ENCODE data around the gene PIEZO2. TPM values are rescaled to one million over a fixed set of nuclear protein-coding genes. Genes with fewer than 3 reads are reported as not detected.

PIEZO2 gene
- total RNA-seq, 1 experiment from 2014 or later, result 0.11 TPM

DNA sequence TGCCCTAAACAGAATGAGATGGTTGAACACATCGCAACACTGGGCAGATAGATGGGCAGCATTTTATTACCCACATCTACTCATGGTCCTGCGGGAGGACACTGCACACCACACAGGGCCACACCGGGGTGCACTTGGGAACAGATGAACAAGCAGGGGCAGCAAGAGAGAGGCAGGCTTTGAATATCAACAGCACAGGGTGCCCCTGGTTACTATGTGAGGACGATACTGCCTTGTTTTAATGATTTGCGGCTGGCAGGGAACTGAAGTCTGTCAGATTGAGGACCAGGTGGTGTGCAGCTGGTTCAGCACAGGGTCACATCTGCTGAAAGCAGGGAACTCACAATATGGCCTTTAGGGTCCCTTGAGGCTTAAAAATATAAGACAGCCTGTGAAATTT, 195.7 kb downstream of the PIEZO2 start:
- H3K27me3 ChIP-seq (replicated peaks; ENCODE audit: control insufficient read depth, insufficient read depth, low read length), result no peaks in the 10 kb centered on the region
- no peaks in the 10 kb centered on the region for H3K4me1 ChIP-seq
- H3K27ac Mint-ChIP-seq (ENCODE audit: unreplicated experiment), result no peak overlapping the region
- TF ChIP-seq, protein P1, sequence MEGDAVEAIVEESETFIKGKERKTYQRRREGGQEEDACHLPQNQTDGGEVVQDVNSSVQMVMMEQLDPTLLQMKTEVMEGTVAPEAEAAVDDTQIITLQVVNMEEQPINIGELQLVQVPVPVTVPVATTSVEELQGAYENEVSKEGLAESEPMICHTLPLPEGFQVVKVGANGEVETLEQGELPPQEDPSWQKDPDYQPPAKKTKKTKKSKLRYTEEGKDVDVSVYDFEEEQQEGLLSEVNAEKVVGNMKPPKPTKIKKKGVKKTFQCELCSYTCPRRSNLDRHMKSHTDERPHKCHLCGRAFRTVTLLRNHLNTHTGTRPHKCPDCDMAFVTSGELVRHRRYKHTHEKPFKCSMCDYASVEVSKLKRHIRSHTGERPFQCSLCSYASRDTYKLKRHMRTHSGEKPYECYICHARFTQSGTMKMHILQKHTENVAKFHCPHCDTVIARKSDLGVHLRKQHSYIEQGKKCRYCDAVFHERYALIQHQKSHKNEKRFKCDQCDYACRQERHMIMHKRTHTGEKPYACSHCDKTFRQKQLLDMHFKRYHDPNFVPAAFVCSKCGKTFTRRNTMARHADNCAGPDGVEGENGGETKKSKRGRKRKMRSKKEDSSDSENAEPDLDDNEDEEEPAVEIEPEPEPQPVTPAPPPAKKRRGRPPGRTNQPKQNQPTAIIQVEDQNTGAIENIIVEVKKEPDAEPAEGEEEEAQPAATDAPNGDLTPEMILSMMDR (IDR thresholded peaks at IDR 0.05; ENCODE audit: insufficient read depth in 1 of 2, low read depth in 1 of 2, low read length in 1 of 2, severe bottlenecking in 1 of 2, unreplicated experiment in 1 of 2), result no peak
- H3K36me3 Mint-ChIP-seq (ENCODE audit: insufficient read depth, unreplicated experiment), result no peaks in the 10 kb centered on the region
- H3K4me3 Mint-ChIP-seq (ENCODE audit: unreplicated experiment), result no peak overlapping the region
- no peak overlapping the region for H3K4me3 ChIP-seq (ENCODE audit: low read depth, low read length)
- no peaks in the 10 kb centered on the region for H3K36me3 ChIP-seq (ENCODE audit: control insufficient read depth, insufficient read depth, low read length)
- H3K4me1 Mint-ChIP-seq (ENCODE audit: low read depth, unreplicated experiment), result no peaks in the 10 kb centered on the region
- ChIA-PET POLR2A (no interaction called here), CTCF (no interaction called here)
- H3K9me3 Mint-ChIP-seq (ENCODE audit: unreplicated experiment), result no peaks in the 10 kb centered on the region
- H3K27me3 Mint-ChIP-seq (ENCODE audit: insufficient read depth, unreplicated experiment), result peaks cover 3% of the 10 kb centered on the region
- DNase-seq, result no peak
- BruUV-seq (replicated peaks), result no TSS peak
- intact Hi-C loops (cut with micrococcal nuclease; ENCODE audit: unreplicated experiment), result loop anchor here (5.0 kb wide), 1 partner anchor 51 kb away; no protein-coding TSS in a partner anchor
- H3K9me3 ChIP-seq, result no peaks in the 10 kb centered on the region

DNA sequence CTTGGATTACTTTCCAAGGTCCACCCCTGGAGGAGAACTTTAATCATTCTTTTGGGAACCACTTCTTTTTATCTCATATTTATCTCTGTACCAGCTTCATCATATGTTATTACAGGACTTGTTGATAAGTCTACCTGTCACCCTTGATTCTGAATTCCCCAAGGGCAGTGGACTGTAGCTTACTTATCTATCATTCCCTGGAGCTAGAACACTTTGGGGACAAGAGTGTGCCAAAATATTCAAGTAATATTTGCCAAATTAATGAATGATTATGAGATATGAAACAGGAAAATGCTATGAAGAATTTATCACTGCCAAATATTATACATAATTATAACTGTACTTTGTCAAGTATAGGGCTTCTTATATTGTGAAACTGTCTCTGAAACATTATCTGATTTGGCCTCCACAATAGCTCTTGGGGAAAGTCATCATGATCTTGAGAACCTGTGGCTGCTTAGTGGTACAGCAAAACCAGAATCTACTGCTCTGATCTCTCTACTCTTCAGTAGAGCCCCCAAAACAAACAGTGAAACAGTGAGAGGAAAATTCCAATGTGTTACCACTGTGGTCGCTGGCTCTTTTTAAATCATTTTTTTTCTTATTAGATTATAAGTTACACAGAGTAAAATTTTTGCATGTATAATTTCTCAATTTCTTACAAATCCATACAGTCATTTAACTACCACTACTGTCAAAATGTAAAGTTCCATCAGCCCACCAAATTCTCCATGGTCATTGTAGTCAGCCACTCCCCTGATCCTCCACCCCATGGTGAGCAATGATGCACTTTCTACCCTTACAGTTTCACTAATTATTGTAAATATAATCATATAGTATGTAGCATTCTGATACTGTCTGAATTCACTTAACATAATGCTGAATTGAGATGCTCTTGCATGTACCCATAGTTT, 197.5 kb downstream of the PIEZO2 start:
- DNase-seq, result no peak
- Mint-ChIP-seq H3K27me3 (ENCODE audit: insufficient read depth, unreplicated experiment) (peaks cover 3% of the 10 kb centered on the region), H3K4me1 (ENCODE audit: low read depth, unreplicated experiment) (no peaks in the 10 kb centered on the region), H3K9me3 (ENCODE audit: unreplicated experiment) (no peaks in the 10 kb centered on the region), H3K36me3 (ENCODE audit: insufficient read depth, unreplicated experiment) (no peaks in the 10 kb centered on the region), H3K4me3 (ENCODE audit: unreplicated experiment) (no peak overlapping the region), H3K27ac (ENCODE audit: unreplicated experiment) (no peak overlapping the region)
- ChIA-PET POLR2A (no interaction called here), CTCF (no interaction called here)
- Histone ChIP-seq H3K27me3 (replicated peaks; ENCODE audit: control insufficient read depth, insufficient read depth, low read length) (no peaks in the 10 kb centered on the region), H3K9me3 (no peaks in the 10 kb centered on the region; the same call in 1 of the 2 replicates), H3K4me1 (no peaks in the 10 kb centered on the region), H3K36me3 (ENCODE audit: control insufficient read depth, insufficient read depth, low read length) (no peaks in the 10 kb centered on the region), H3K4me3 (ENCODE audit: low read depth, low read length) (no peak overlapping the region)
- BruUV-seq (replicated peaks), result no TSS peak
- intact Hi-C loops (cut with micrococcal nuclease; ENCODE audit: unreplicated experiment), result loop anchor here (5.0 kb wide), 1 partner anchor 50 kb away; no protein-coding TSS in a partner anchor
- TF ChIP-seq, protein P1 (IDR thresholded peaks at IDR 0.05; ENCODE audit: insufficient read depth in 1 of 2, low read depth in 1 of 2, low read length in 1 of 2, severe bottlenecking in 1 of 2, unreplicated experiment in 1 of 2), result no peak

DNA sequence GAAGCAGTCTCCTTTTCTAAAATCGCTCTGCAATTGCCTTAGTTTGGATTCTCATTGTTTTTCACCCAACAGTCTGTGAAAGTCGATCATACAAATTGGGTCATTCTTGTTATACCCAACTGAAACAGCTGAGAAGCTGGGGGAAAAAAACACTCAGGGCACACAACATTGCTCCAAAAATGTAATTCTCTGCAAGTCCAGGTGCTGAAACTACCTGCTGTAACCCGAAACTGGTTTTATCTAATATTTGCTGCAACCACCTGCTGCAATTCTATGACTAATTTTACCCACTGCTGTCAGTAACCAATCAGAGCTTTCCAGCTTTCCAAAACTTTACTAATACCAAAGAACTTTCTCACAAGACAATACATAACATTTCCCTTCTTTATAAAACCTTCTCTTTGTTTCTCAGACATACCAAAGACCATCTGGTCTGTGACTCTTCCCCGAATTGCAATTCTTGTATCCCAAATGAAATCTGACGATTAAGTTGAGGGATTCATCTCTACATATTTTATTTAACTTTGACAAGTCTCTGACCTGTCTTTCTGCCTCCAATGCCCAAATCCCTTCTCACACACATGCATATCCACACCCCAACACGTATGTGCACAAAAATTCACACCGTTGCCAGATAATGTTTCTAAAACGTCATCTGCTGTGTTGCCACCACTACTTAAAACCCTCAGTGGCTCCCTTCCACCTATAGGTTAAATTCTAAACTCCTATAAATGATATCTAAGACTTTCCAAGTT, 198.3 kb downstream of the PIEZO2 start:
- TF ChIP-seq, protein P1 (IDR thresholded peaks at IDR 0.05; ENCODE audit: insufficient read depth in 1 of 2, low read depth in 1 of 2, low read length in 1 of 2, severe bottlenecking in 1 of 2, unreplicated experiment in 1 of 2), result no peak
- Mint-ChIP-seq H3K9me3 (ENCODE audit: unreplicated experiment) (peaks cover 4% of the 10 kb centered on the region), H3K36me3 (ENCODE audit: insufficient read depth, unreplicated experiment) (no peaks in the 10 kb centered on the region), H3K4me3 (ENCODE audit: unreplicated experiment) (no peak overlapping the region), H3K27ac (ENCODE audit: unreplicated experiment) (peak overlapping the region; percentile 12), H3K4me1 (ENCODE audit: low read depth, unreplicated experiment) (no peaks in the 10 kb centered on the region), H3K27me3 (ENCODE audit: insufficient read depth, unreplicated experiment) (peaks cover 3% of the 10 kb centered on the region)
- no peaks in the 10 kb centered on the region for H3K4me1 ChIP-seq
- POLR2A ChIA-PET, result no interaction called here
- intact Hi-C loops (cut with micrococcal nuclease; ENCODE audit: unreplicated experiment), result loop anchor here (5.0 kb wide), 1 partner anchor 49 kb away; no protein-coding TSS in a partner anchor
- CTCF ChIA-PET, result no interaction called here
- H3K9me3 ChIP-seq, result peaks cover 8% of the 10 kb centered on the region
- H3K27me3 ChIP-seq (replicated peaks; ENCODE audit: control insufficient read depth, insufficient read depth, low read length), result no peaks in the 10 kb centered on the region
- H3K36me3 ChIP-seq (ENCODE audit: control insufficient read depth, insufficient read depth, low read length), result no peaks in the 10 kb centered on the region
- no peak for DNase-seq
- H3K4me3 ChIP-seq (ENCODE audit: low read depth, low read length), result no peak overlapping the region
- no TSS peak for BruUV-seq (replicated peaks)
